OCI-LY3 (cell line): ENCODE data around the gene PER1.

Experiments used
- H2AFZ ChIP-seq: fragments of 200-600, 300-600 bp; shearing (Covaris generic); 2 replicates; pipeline ENCODE4 v1.6.0; 2014; ENCODE audit warnings: antibody characterized with exemption, low read depth, low read length
- H3K27ac ChIP-seq: fragments of 200-600, 300-600 bp; sonication (generic); 2 replicates; pipeline ENCODE4 v1.5.1; 2014; ENCODE audit warnings: mild to moderate bottlenecking, low read length, moderate library complexity, mixed read lengths
- H3K27me3 ChIP-seq: fragments of 200-600, 300-600 bp; sonication (generic); 2 replicates; pipeline ENCODE4 v1.6.1; 2014; ENCODE audit warnings: low read depth, low read length, mixed read lengths
- H3K36me3 ChIP-seq: fragments of 200-600, 300-600 bp; sonication (generic); replicated peaks from 2 replicates; pipeline ENCODE3; 2014; ENCODE audit warnings: low read depth, low read length, mixed read lengths
- H3K4me1 ChIP-seq: fragments of 300-600, 200-600 bp; sonication (generic); 2 replicates; pipeline ENCODE4 v1.6.1; 2014; ENCODE audit warnings: low read length, mixed read lengths
- H3K4me2 ChIP-seq: fragments of 200-600, 300-600 bp; sonication (generic); 2 replicates; pipeline ENCODE4 v1.6.1; 2014; ENCODE audit warnings: low read length, mixed read lengths
- H3K4me3 ChIP-seq: fragments of 300-600, 200-600 bp; sonication (generic); 2 replicates; pipeline ENCODE4 v1.5.1; 2014; ENCODE audit warnings: antibody characterized with exemption, mild to moderate bottlenecking, low read length, moderate library complexity
- H3K79me2 ChIP-seq: fragments of 300-600, 200-600 bp; shearing (Covaris generic); 2 replicates; pipeline ENCODE4 v1.6.1; 2014; ENCODE audit warnings: mild to moderate bottlenecking, low read length, mixed read lengths
- H3K9ac ChIP-seq: fragments of 300-600, 200-600 bp; shearing (Covaris generic); 2 replicates; pipeline ENCODE4 v1.6.0; 2014; ENCODE audit warnings: mild to moderate bottlenecking, low read length, moderate library complexity
- H3K9me3 ChIP-seq: fragments of 200-600, 300-600 bp; shearing (Covaris generic); 2 replicates; pipeline ENCODE4 v1.6.1; 2014; ENCODE audit warnings: low read length, mixed read lengths; ENCODE audit not compliant: insufficient read depth
- H4K20me1 ChIP-seq: fragments of 200-600, 300-600 bp; sonication (generic); 2 replicates; pipeline ENCODE4 v1.6.1; 2016; ENCODE audit warnings: low read length, mixed read lengths; ENCODE audit not compliant: insufficient read depth
- CTCF ChIP-seq: fragments of 200-600, 300-600 bp; sonication (generic); IDR thresholded peaks from 2 replicates; pipeline ENCODE4 v1.5.1; 2014; ENCODE audit warnings: antibody characterized with exemption, low read length, low read depth
- EZH2phosphoT487 ChIP-seq: fragments of 200-600 bp; shearing (Covaris generic); IDR thresholded peaks from 2 replicates; pipeline ENCODE4 v1.6.1; 2018; ENCODE audit warnings: antibody characterized with exemption, mixed run types, low read depth

The PER1 gene

GRCh38 chr17:8146381-8147140 is 5.6 kb downstream of the PER1 start:
- no peaks in the 10 kb centered on the region for H3K36me3 ChIP-seq
- no peaks in the 10 kb centered on the region for H3K27me3 ChIP-seq
- no peak overlapping the region for H3K4me3 ChIP-seq
- H3K4me1 ChIP-seq, result peaks cover 6% of the 10 kb centered on the region
- H2AFZ ChIP-seq, result no peak overlapping the region
- peaks cover 6% of the 10 kb centered on the region; the same call in 1 of the 2 replicates for H3K79me2 ChIP-seq
- H3K9ac ChIP-seq, result no peak overlapping the region
- TF ChIP-seq EZH2phosphoT487, result no peak
- no peak for TF ChIP-seq CTCF
- no peak overlapping the region for H3K27ac ChIP-seq
- no peaks in the 10 kb centered on the region for H3K9me3 ChIP-seq
- H4K20me1 ChIP-seq, result no peaks in the 10 kb centered on the region
- no peak overlapping the region for H3K4me2 ChIP-seq

GRCh38 chr17:8145811-8146210 is 6.4 kb downstream of the PER1 start:
- H3K4me1 ChIP-seq, result peaks cover 4% of the 10 kb centered on the region
- H3K9me3 ChIP-seq, result no peaks in the 10 kb centered on the region
- H3K36me3 ChIP-seq, result no peaks in the 10 kb centered on the region
- H3K27me3 ChIP-seq, result no peaks in the 10 kb centered on the region
- no peak overlapping the region for H3K27ac ChIP-seq
- H3K4me3 ChIP-seq, result no peak overlapping the region
- TF ChIP-seq CTCF (no peak), EZH2phosphoT487 (no peak)
- peaks cover 3% of the 10 kb centered on the region; the same call in 1 of the 2 replicates for H3K79me2 ChIP-seq
- no peak overlapping the region for H3K9ac ChIP-seq
- H4K20me1 ChIP-seq, result no peaks in the 10 kb centered on the region
- no peak overlapping the region for H3K4me2 ChIP-seq
- H2AFZ ChIP-seq, result no peak overlapping the region

GRCh38 chr17:8144401-8145231 is 7.6 kb downstream of the PER1 start:
- no peaks in the 10 kb centered on the region for H4K20me1 ChIP-seq
- no peak overlapping the region for H2AFZ ChIP-seq
- no peaks in the 10 kb centered on the region for H3K4me1 ChIP-seq
- no peak overlapping the region for H3K4me2 ChIP-seq
- H3K9ac ChIP-seq, result no peak overlapping the region
- H3K27ac ChIP-seq, result no peak overlapping the region
- no peaks in the 10 kb centered on the region for H3K36me3 ChIP-seq
- no peaks in the 10 kb centered on the region for H3K9me3 ChIP-seq
- no peaks in the 10 kb centered on the region for H3K79me2 ChIP-seq
- no peaks in the 10 kb centered on the region for H3K27me3 ChIP-seq
- TF ChIP-seq CTCF, result no peak
- H3K4me3 ChIP-seq, result no peak overlapping the region
